Smooth muscle cell (in vitro differentiated cells): ENCODE results near the gene XPO6. TPM values are rescaled to one million over a fixed set of nuclear protein-coding genes. Genes with fewer than 3 reads are reported as not detected.
"Not testable (repeated sequence)": the region's sequence is repeated elsewhere in the genome, so short reads cannot be mapped to it uniquely, and the experiment has no call there.

ENCODE experiments used
- DNase-seq: peaks from one replicate; lab custom pipeline; 2025; ENCODE audit not compliant: unreplicated experiment; lab: John Stamatoyannopoulos, UW
- H2AFZ ChIP-seq: fragments of 200-600 bp; sonication (generic); 2 replicates; pipeline ENCODE4 v1.6.0; 2016; ENCODE audit warnings: antibody characterized with exemption, low read depth, mild to moderate bottlenecking
- H3F3A ChIP-seq: fragments of 200-600 bp; sonication (generic); 2 replicates; pipeline ENCODE4 v1.6.0; 2017; ENCODE audit warnings: antibody characterized with exemption, low read depth
- H3K27ac ChIP-seq: fragments of 200-600 bp; sonication (generic); 2 replicates; pipeline ENCODE4 v1.5.1; 2016; ENCODE audit warnings: low read depth, mild to moderate bottlenecking
- H3K27me3 ChIP-seq: fragments of 200-600 bp; sonication (generic); 2 replicates; pipeline ENCODE4 v1.6.1; 2016; ENCODE audit warnings: low read depth, mild to moderate bottlenecking
- H3K36me3 ChIP-seq: fragments of 200-600 bp; sonication (generic); 2 replicates; pipeline ENCODE4 v1.5.1; 2016; ENCODE audit warnings: low read depth
- H3K4me1 ChIP-seq: fragments of 200-600 bp; sonication (generic); 2 replicates; pipeline ENCODE4 v1.5.1; 2016; ENCODE audit warnings: low read depth
- H3K4me2 ChIP-seq: fragments of 200-600 bp; sonication (generic); 2 replicates; pipeline ENCODE4 v1.6.0; 2016; ENCODE audit warnings: mild to moderate bottlenecking
- H3K4me3 ChIP-seq: fragments of 200-600 bp; sonication (generic); 2 replicates; pipeline ENCODE4 v1.5.1; 2016; ENCODE audit warnings: mild to moderate bottlenecking
- H3K79me2 ChIP-seq: fragments of 200-600 bp; sonication (generic); 2 replicates; pipeline ENCODE4 v1.6.0; 2016; ENCODE audit warnings: low read depth, mild to moderate bottlenecking
- H3K9ac ChIP-seq: fragments of 200-600 bp; sonication (generic); 2 replicates; pipeline ENCODE4 v1.6.0; 2016; ENCODE audit warnings: low read depth
- H3K9me3 ChIP-seq: fragments of 200-600 bp; sonication (generic); replicated peaks from 2 replicates; pipeline ENCODE4 v1.5.1; 2016; ENCODE audit warnings: low read depth
- H4K20me1 ChIP-seq: fragments of 200-600 bp; sonication (generic); 2 replicates; pipeline ENCODE4 v1.6.0; 2016; ENCODE audit warnings: low read depth
- CTCF ChIP-seq: fragments of 200-600 bp; sonication (generic); IDR thresholded peaks from 2 replicates; pipeline ENCODE4 v1.5.1; 2017; ENCODE audit warnings: borderline replicate concordance, mild to moderate bottlenecking, antibody characterized with exemption; ENCODE audit not compliant: insufficient read depth, poor library complexity, severe bottlenecking
- WGBS: methylation state at CpG from one replicate; pipeline ENCODE4 v1.1.7; 2016; ENCODE audit warnings: low lambda C conversion rate; 5-methylcytosine and 5-hydroxymethylcytosine counted together
- polyA plus RNA-seq: library from polyadenylated mRNA; unstranded; fragments of >200 nt; fragmentation: Nextera tagmentation; extraction: Ambion mirVana; gene quantifications from 2 replicates; pipeline ENCODE4 v1.2.1, GENCODE V29; 2016
- total RNA-seq: library from RNA; depleted of rRNA; stranded (reverse); fragments of >200 nt; gene quantifications from 2 replicates; pipeline ENCODE4 v1.2.3, GENCODE V29; 2014

The XPO6 gene
- total and polyA plus RNA-seq, 2 experiments from 2014 or later = 42.1 to 82.1 TPM

- H3K9ac ChIP-seq = no peak overlapping the region
- no peak overlapping the region for H3K4me2 ChIP-seq
- H3K79me2 ChIP-seq = no peaks in the 10 kb centered on the region
- DNase-seq = no peak
- no peak overlapping the region for H3K4me3 ChIP-seq
- H3K27me3 ChIP-seq = no peaks in the 10 kb centered on the region
- no peaks in the 10 kb centered on the region for H4K20me1 ChIP-seq
- WGBS = 97% methylated on average over 3 of the region's 3 CpGs
- H2AFZ ChIP-seq = no peak overlapping the region
- H3K4me1 ChIP-seq = no peaks in the 10 kb centered on the region
- no peaks in the 10 kb centered on the region for H3F3A ChIP-seq
- no peak for TF ChIP-seq CTCF
- no peaks in the 10 kb centered on the region for H3K36me3 ChIP-seq
- no peak overlapping the region for H3K27ac ChIP-seq
- no peaks in the 10 kb centered on the region for H3K9me3 ChIP-seq
These were observed 26.1 kb upstream of the XPO6 start for GRCh38 chr16:28237754-28238357.

- Histone ChIP-seq H3K4me3 (no peak overlapping the region), H3K4me1 (no peaks in the 10 kb centered on the region)
These were observed 20.0 kb upstream of the XPO6 start for GRCh38 chr16:28231763-28232162.

GRCh38 chr16:28223909-28224308 lies 12.1 kb upstream of the XPO6 start:
- not testable (repeated sequence) for H3K36me3 ChIP-seq, H3K27ac ChIP-seq
- 90% methylated on average over 3 of the region's 3 CpGs for WGBS

More at GRCh38 chr16:28231763-28232162, 20.0 kb upstream of the XPO6 start:
- H3K4me2 ChIP-seq = no peak overlapping the region
- no peaks in the 10 kb centered on the region for H4K20me1 ChIP-seq
- 92% methylated on average over 2 of the region's 2 CpGs for WGBS
- no peak overlapping the region for H2AFZ ChIP-seq
- H3K9me3 ChIP-seq = no peaks in the 10 kb centered on the region
- no peaks in the 10 kb centered on the region for H3F3A ChIP-seq
- no peak for DNase-seq
- H3K27me3 ChIP-seq = no peaks in the 10 kb centered on the region
- no peak for TF ChIP-seq CTCF
- H3K27ac ChIP-seq = no peak overlapping the region
- H3K79me2 ChIP-seq = no peaks in the 10 kb centered on the region
- H3K9ac ChIP-seq = no peak overlapping the region
- H3K36me3 ChIP-seq = no peaks in the 10 kb centered on the region

GRCh38 chr16:28219777-28220176 lies 8.0 kb upstream of the XPO6 start:
- H3K9me3 ChIP-seq, H3K4me3 ChIP-seq, H3F3A ChIP-seq, H2AFZ ChIP-seq, H3K27me3 ChIP-seq, H3K4me1 ChIP-seq, H3K36me3 ChIP-seq, H3K79me2 ChIP-seq, H3K9ac ChIP-seq, DNase-seq, H4K20me1 ChIP-seq, H3K4me2 ChIP-seq, H3K27ac ChIP-seq: not testable (repeated sequence)
- 93% methylated on average over 6 of the region's 6 CpGs for WGBS

More at GRCh38 chr16:28223909-28224308, 12.1 kb upstream of the XPO6 start:
- H3K27me3 ChIP-seq, H3K9me3 ChIP-seq, DNase-seq, H3F3A ChIP-seq, H3K4me2 ChIP-seq, H3K4me1 ChIP-seq, H3K79me2 ChIP-seq, H4K20me1 ChIP-seq, H3K9ac ChIP-seq, H3K4me3 ChIP-seq, H2AFZ ChIP-seq: not testable (repeated sequence)

GRCh38 chr16:28219282-28219681 lies 7.5 kb upstream of the XPO6 start:
- no peak overlapping the region for H3K27ac ChIP-seq
- no peaks in the 10 kb centered on the region for H3F3A ChIP-seq
- no peaks in the 10 kb centered on the region for H3K36me3 ChIP-seq
- H3K9ac ChIP-seq = no peak overlapping the region
- no peaks in the 10 kb centered on the region for H3K4me1 ChIP-seq
- 76% methylated on average over 5 of the region's 5 CpGs for WGBS
- H3K4me2 ChIP-seq = no peak overlapping the region
- no peak overlapping the region for H2AFZ ChIP-seq
- no peaks in the 10 kb centered on the region for H3K9me3 ChIP-seq
- H3K4me3 ChIP-seq = no peak overlapping the region
- no peak for TF ChIP-seq CTCF
- no peaks in the 10 kb centered on the region for H4K20me1 ChIP-seq
- no peaks in the 10 kb centered on the region for H3K27me3 ChIP-seq
- H3K79me2 ChIP-seq = no peaks in the 10 kb centered on the region
- DNase-seq = no peak
